Astrocyte (in vitro differentiated cells and primary cell): ENCODE results near the gene MSI1. TPM values are rescaled to one million over a fixed set of nuclear protein-coding genes. Genes with fewer than 3 reads are reported as not detected.

Experiments used
- DNase-seq: peaks from one replicate; pipeline ENCODE4 v3.0.0-alpha.2; 2010; ENCODE audit warnings: low read depth
- FAIRE-seq: peaks from 2 replicates; lab custom pipeline; 2011; peaks lifted over from hg19 to GRCh38; lab: Jason Lieb, UNC
- H2AFZ ChIP-seq: 2 replicates; pipeline ENCODE4 v1.6.0; 2012; ENCODE audit warnings: low read depth, low read length, inconsistent platforms
- H3K27ac ChIP-seq: 2 replicates; pipeline ENCODE4 v1.5.1; 2011; ENCODE audit warnings: low read depth, low read length, inconsistent platforms
- H3K27me3 ChIP-seq: 2 replicates; pipeline ENCODE4 v1.6.0; 2011; ENCODE audit warnings: low read length, inconsistent platforms; ENCODE audit not compliant: insufficient read depth
- H3K36me3 ChIP-seq: 2 replicates; pipeline ENCODE4 v1.5.1; 2011; ENCODE audit warnings: low read length, inconsistent platforms; ENCODE audit not compliant: insufficient read depth
- H3K4me1 ChIP-seq: 2 replicates; pipeline ENCODE4 v1.5.1; 2011; ENCODE audit warnings: low read length, inconsistent platforms; ENCODE audit not compliant: insufficient read depth
- H3K4me2 ChIP-seq: 2 replicates; pipeline ENCODE4 v1.6.0; 2012; ENCODE audit warnings: low read length, inconsistent platforms
- H3K4me3 ChIP-seq: 2 replicates; pipeline ENCODE4 v1.5.1; 2011; ENCODE audit warnings: low read depth, mild to moderate bottlenecking, low read length, inconsistent platforms; ENCODE audit not compliant: insufficient read depth
- H3K79me2 ChIP-seq: 2 replicates; pipeline ENCODE4 v1.6.0; 2012; ENCODE audit warnings: mild to moderate bottlenecking, low read length, inconsistent platforms; ENCODE audit not compliant: insufficient read depth
- H3K9ac ChIP-seq: 2 replicates; pipeline ENCODE4 v1.6.0; 2012; ENCODE audit warnings: mild to moderate bottlenecking, low read length, inconsistent platforms
- H3K9me3 ChIP-seq: 2 replicates; pipeline ENCODE4 v1.5.1; 2012; ENCODE audit warnings: low read depth, mild to moderate bottlenecking, low read length, inconsistent platforms; ENCODE audit not compliant: insufficient read depth
- H4K20me1 ChIP-seq: 2 replicates; pipeline ENCODE4 v1.6.0; 2012; ENCODE audit warnings: low read length, inconsistent platforms; ENCODE audit not compliant: insufficient read depth
- H3K27ac Mint-ChIP-seq: one replicate; pipeline ENCODE4 v1.8.0; 2021; ENCODE audit warnings: mild to moderate bottlenecking, mixed read lengths; ENCODE audit not compliant: unreplicated experiment
- H3K27me3 Mint-ChIP-seq: one replicate; pipeline ENCODE4 v1.8.0; 2021; ENCODE audit warnings: low read depth, mixed read lengths; ENCODE audit not compliant: unreplicated experiment
- H3K36me3 Mint-ChIP-seq: one replicate; pipeline ENCODE4 v1.8.0; 2021; ENCODE audit warnings: low read depth, mixed read lengths; ENCODE audit not compliant: unreplicated experiment
- H3K4me1 Mint-ChIP-seq: one replicate; pipeline ENCODE4 v1.8.0; 2021; ENCODE audit warnings: low read depth, mixed read lengths; ENCODE audit not compliant: unreplicated experiment
- H3K4me3 Mint-ChIP-seq: one replicate; pipeline ENCODE4 v1.8.0; 2021; ENCODE audit warnings: mild to moderate bottlenecking, moderate library complexity, mixed read lengths; ENCODE audit not compliant: unreplicated experiment
- H3K9me3 Mint-ChIP-seq: one replicate; pipeline ENCODE4 v1.8.0; 2021; ENCODE audit warnings: mild to moderate bottlenecking, mixed read lengths; ENCODE audit not compliant: unreplicated experiment
- CTCF ChIP-seq: IDR thresholded peaks from 2 replicates; pipeline ENCODE4 v1.5.1; 2011; ENCODE audit warnings: low read depth, mild to moderate bottlenecking, inconsistent platforms, low read length, moderate library complexity; ENCODE audit not compliant: insufficient read depth
- EZH2 ChIP-seq: IDR thresholded peaks from 2 replicates; pipeline ENCODE4 v1.6.1; 2012; ENCODE audit warnings: mild to moderate bottlenecking, low read length, inconsistent platforms; ENCODE audit not compliant: insufficient read depth
- total RNA-seq: library from RNA; stranded (reverse); gene quantifications from 2 replicates; pipeline ENCODE4 v1.2.1, GENCODE V29; 2021

Gene MSI1
- total RNA-seq, 1 donor from 2014 or later = 16.0 TPM

GRCh38 chr12:120366845-120367232 is 2.1 kb downstream of the MSI1 start:
- TF ChIP-seq EZH2 (no peak), CTCF (no peak)
- H3K36me3 ChIP-seq = no peaks in the 10 kb centered on the region
- H4K20me1 ChIP-seq = peaks cover 16% of the 10 kb centered on the region
- Mint-ChIP-seq H3K27ac (peak overlapping the region; percentile 81), H3K27me3 (peaks cover 28% of the 10 kb centered on the region), H3K4me1 (peaks cover 16% of the 10 kb centered on the region), H3K4me3 (peak overlapping the region; percentile 86), H3K36me3 (peaks cover 18% of the 10 kb centered on the region), H3K9me3 (no peaks in the 10 kb centered on the region)
- no peak overlapping the region for H3K4me3 ChIP-seq
- H3K27me3 ChIP-seq = peaks cover 35% of the 10 kb centered on the region
- no peak overlapping the region for H3K9ac ChIP-seq
- peaks cover 15% of the 10 kb centered on the region for H3K4me1 ChIP-seq
- H3K9me3 ChIP-seq = no peaks in the 10 kb centered on the region
- FAIRE-seq (no peak), DNase-seq (no peak)
- H3K79me2 ChIP-seq = peaks cover 6% of the 10 kb centered on the region
- no peak overlapping the region for H2AFZ ChIP-seq
- H3K4me2 ChIP-seq = peak overlapping the region; percentile 82
- H3K27ac ChIP-seq = no peak overlapping the region

GRCh38 chr12:120366341-120366705 is 2.6 kb downstream of the MSI1 start:
- no peaks in the 10 kb centered on the region for H3K9me3 Mint-ChIP-seq
- peak overlapping the region; percentile 57 for H3K4me3 Mint-ChIP-seq

More at GRCh38 chr12:120366341-120366705, 2.6 kb downstream of the MSI1 start:
- FAIRE-seq = no peak
- Mint-ChIP-seq H3K27me3 (peaks cover 22% of the 10 kb centered on the region), H3K36me3 (peaks cover 18% of the 10 kb centered on the region), H3K27ac (peak overlapping the region; percentile 81), H3K4me1 (peaks cover 16% of the 10 kb centered on the region)
- Histone ChIP-seq H2AFZ (no peak overlapping the region), H3K27me3 (peaks cover 31% of the 10 kb centered on the region), H3K4me2 (no peak overlapping the region), H3K36me3 (no peaks in the 10 kb centered on the region), H3K4me1 (peaks cover 16% of the 10 kb centered on the region), H3K9ac (no peak overlapping the region), H3K4me3 (no peak overlapping the region), H3K9me3 (no peaks in the 10 kb centered on the region), H3K79me2 (peaks cover 6% of the 10 kb centered on the region), H4K20me1 (peaks cover 16% of the 10 kb centered on the region), H3K27ac (no peak overlapping the region)
- DNase-seq = no peak
- TF ChIP-seq EZH2 (no peak), CTCF (no peak)
